ENCODE results near the gene AGBL5. TPM values are rescaled to one million over a fixed set of nuclear protein-coding genes. Genes with fewer than 3 reads are reported as not detected.
A peak's percentile ranks its signal among the peaks of the same experiment; 100 is the strongest.
"Not testable (repeated sequence)": the region's sequence is repeated elsewhere in the genome, so short reads cannot be mapped to it uniquely, and the experiment has no call there.

The AGBL5 gene
- total RNA-seq, 1 donor from 2014 or later = 18.9 TPM

DNA sequence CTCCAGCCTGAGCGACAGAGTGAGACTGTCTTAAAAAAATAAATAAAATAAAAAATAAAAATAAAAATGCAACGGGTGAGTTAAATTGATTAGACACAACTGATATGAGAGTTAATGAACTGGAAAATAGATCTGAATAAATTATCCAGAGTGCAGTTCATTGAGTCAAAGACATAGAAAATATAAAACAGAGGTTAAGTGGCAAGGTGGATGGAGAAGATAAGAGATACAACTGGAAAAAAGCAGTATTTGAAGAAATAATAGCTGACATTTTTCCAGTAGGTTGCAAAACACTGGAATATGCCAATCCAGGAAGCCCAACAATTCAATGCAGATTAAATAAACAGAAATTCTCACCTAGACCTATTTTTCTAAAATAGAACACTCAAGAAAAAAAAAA is 56.8 kb downstream of the AGBL5 start:
- DNase-seq (no peak), ATAC-seq (no peak)
- H3K9me3 ChIP-seq = no peaks in the 10 kb centered on the region
- H3K4me1 ChIP-seq = no peaks in the 10 kb centered on the region
- no peak overlapping the region for H3K4me3 ChIP-seq
- no peak overlapping the region for H3K27ac ChIP-seq
- intact Hi-C loops (cut with DNase I) = no loop called here
- H3K36me3 ChIP-seq = no peaks in the 10 kb centered on the region
- H3K27me3 ChIP-seq (ENCODE audit: low read depth) = no peaks in the 10 kb centered on the region
- no peak for TF ChIP-seq CTCF (IDR thresholded peaks at IDR 0.05)

- DNase-seq = no peak
- Histone ChIP-seq H3K27me3 (ENCODE audit: low read depth) (no peaks in the 10 kb centered on the region), H3K27ac (no peak overlapping the region), H3K4me3 (no peak overlapping the region), H3K4me1 (no peaks in the 10 kb centered on the region), H3K36me3 (no peaks in the 10 kb centered on the region), H3K9me3 (no peaks in the 10 kb centered on the region)
- ATAC-seq = no peak
- no peak for TF ChIP-seq CTCF (IDR thresholded peaks at IDR 0.05)
- intact Hi-C loops (cut with DNase I) = no loop called here
Observed at GRCh38 chr2:27109083-27109482, 57.6 kb downstream of the AGBL5 start.

DNA sequence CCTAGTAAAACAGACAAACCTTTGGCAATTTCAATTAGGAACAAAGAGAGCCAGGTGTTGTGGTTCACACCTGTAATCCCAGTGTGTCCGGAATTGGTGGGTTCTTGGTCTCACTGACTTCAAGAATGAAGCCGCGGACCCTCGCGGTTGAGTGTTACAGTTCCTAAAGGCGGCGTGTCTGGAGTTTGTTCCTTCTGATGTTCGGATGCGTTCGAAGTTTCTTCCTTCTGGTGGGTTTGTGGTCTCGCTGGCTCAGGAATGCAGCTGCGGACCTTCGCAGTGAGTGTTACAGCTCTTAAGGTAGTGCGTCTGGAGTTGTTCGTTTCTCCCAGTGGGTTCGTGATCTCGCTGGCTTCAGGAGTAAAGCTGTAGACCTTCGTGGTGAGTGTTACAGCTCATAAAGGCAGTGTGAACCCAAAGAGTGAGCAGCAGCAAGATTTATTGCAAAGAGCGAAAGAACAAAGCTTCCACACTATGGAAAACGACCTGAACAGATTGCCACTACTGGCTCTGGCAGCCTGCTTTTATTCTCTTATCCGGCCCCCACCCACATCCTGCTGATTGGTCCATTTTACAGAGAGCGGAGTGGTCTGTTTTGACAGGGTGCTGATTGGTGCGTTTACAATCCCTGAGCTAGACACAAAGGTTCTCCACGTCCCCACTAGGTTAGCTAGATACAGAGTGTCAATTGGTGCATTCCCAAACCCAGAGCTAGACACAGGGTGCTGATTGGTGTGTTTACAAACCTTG is 59.3 kb downstream of the AGBL5 start:
- H3K36me3 ChIP-seq; H3K4me3 ChIP-seq; DNase-seq; ATAC-seq; H3K27ac ChIP-seq; intact Hi-C loops (cut with DNase I); H3K27me3 ChIP-seq (ENCODE audit: low read depth); H3K9me3 ChIP-seq; H3K4me1 ChIP-seq: not testable (repeated sequence)

DNA sequence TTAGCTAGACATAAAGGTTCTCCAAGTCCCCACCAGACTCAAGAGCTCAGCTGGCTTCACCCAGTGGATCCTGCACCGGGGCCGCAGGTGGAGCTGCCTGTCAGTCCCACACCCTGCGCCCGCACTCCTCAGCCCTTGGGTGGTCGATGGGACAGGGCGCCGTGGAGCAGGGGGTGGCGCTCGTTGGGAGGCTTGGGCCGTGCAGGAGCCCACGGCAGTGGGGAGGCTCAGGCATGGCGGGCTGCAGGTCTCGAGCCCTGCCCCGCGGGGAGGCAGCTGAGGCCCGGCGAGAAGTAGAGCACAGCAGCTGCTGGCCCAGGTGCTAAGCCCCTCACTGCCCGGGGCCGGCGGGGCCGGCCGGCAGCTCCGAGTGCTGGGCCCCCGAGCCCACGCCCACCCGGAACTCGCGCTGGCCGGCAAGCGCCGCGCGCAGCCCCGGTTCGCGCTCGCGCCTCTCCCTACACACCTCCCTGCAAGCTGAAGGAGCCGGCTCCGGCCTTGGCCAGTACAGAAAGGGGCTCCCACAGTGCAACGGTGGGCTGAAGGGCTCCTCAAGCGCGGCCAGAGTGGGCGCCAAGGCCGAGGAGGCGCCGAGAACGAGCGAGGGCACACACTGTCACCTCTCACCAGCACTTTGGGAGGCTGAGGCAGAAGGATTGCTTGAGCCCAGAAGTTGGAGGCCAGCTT is 60.1 kb downstream of the AGBL5 start:
- H3K4me3 ChIP-seq; DNase-seq; H3K27ac ChIP-seq; ATAC-seq; intact Hi-C loops (cut with DNase I); H3K36me3 ChIP-seq; H3K27me3 ChIP-seq (ENCODE audit: low read depth); H3K4me1 ChIP-seq; H3K9me3 ChIP-seq: not testable (repeated sequence)

GRCh38 chr2:27115519-27115918 is 64.1 kb downstream of the AGBL5 start:
- H3K36me3 ChIP-seq = no peaks in the 10 kb centered on the region
- DNase-seq = no peak
- H3K27me3 ChIP-seq (ENCODE audit: low read depth) = peaks cover 16% of the 10 kb centered on the region
- intact Hi-C loops (cut with DNase I) = no loop called here
- no peak for ATAC-seq
- H3K9me3 ChIP-seq = no peaks in the 10 kb centered on the region
- H3K4me1 ChIP-seq = peaks cover 9% of the 10 kb centered on the region
- H3K27ac ChIP-seq = no peak overlapping the region
- TF ChIP-seq CTCF (IDR thresholded peaks at IDR 0.05) = no peak
- H3K4me3 ChIP-seq = no peak overlapping the region

GRCh38 chr2:27117995-27118524 is 66.6 kb downstream of the AGBL5 start:
- no peaks in the 10 kb centered on the region for H3K36me3 ChIP-seq
- intact Hi-C loops (cut with DNase I) = no loop called here
- TF ChIP-seq CTCF (IDR thresholded peaks at IDR 0.05) = no peak

More at GRCh38 chr2:27117995-27118524, 66.6 kb downstream of the AGBL5 start:
- Histone ChIP-seq H3K4me1 (peaks cover 13% of the 10 kb centered on the region), H3K27me3 (ENCODE audit: low read depth) (peaks cover 16% of the 10 kb centered on the region), H3K27ac (no peak overlapping the region), H3K9me3 (no peaks in the 10 kb centered on the region), H3K4me3 (peak overlapping the region; percentile 40)
- ATAC-seq = no peak
- no peak for DNase-seq

All from lower lobe of right lung (tissue), 2 donors.